Keratinocyte (primary cell): ENCODE data around the gene INPP5K. TPM values are rescaled to one million over a fixed set of nuclear protein-coding genes. Genes with fewer than 3 reads are reported as not detected.

Source experiments
- DNase-seq: peaks from one replicate; pipeline ENCODE4 v3.0.0-alpha.2; 2011; ENCODE audit warnings: low read depth, missing footprints, low spot score
- FAIRE-seq: peaks from 2 replicates; lab custom pipeline; 2011; peaks lifted over from hg19 to GRCh38; lab: Jason Lieb, UNC
- H2AFZ ChIP-seq: 2 replicates; pipeline ENCODE4 v1.6.0; 2012; ENCODE audit warnings: low read length, control low read depth, inconsistent platforms; ENCODE audit not compliant: control insufficient read depth
- H3K27ac ChIP-seq: 2 replicates; pipeline ENCODE4 v1.5.1; 2011; ENCODE audit warnings: low read length; ENCODE audit not compliant: control insufficient read depth, insufficient read depth
- H3K27me3 ChIP-seq: 3 replicates; pipeline ENCODE4 v1.6.0; 2011; ENCODE audit warnings: low read length; ENCODE audit not compliant: control insufficient read depth, insufficient read depth; ENCODE audit errors: extremely low read depth
- H3K36me3 ChIP-seq, 2 experiments: 2 replicates in 1 of 2; 3 replicates in 1 of 2; pipeline ENCODE4 v1.5.1; 2011; ENCODE audit warnings: low read length in 2 of 2, mild to moderate bottlenecking in 1 of 2; ENCODE audit not compliant: control insufficient read depth in 2 of 2, insufficient read depth in 2 of 2; ENCODE audit errors: extremely low read depth in 1 of 2
- H3K4me1 ChIP-seq: 3 replicates; pipeline ENCODE4 v1.5.1; 2011; ENCODE audit warnings: low read length; ENCODE audit not compliant: control insufficient read depth, insufficient read depth; ENCODE audit errors: extremely low read depth
- H3K4me2 ChIP-seq: 3 replicates; pipeline ENCODE4 v1.6.0; 2011; ENCODE audit warnings: low read depth, low read length; ENCODE audit not compliant: control insufficient read depth, insufficient read depth; ENCODE audit errors: extremely low read depth
- H3K4me3 ChIP-seq, 3 experiments: fragments of 200-600 bp in 1 of 3; sonication (generic) in 1 of 3; 2 replicates in 2 of 3; 3 replicates in 1 of 3; pipeline ENCODE4 v1.5.1; 2011 to 2016; ENCODE audit warnings: low read length in 3 of 3, mild to moderate bottlenecking in 3 of 3, control low read depth in 2 of 3, inconsistent platforms in 1 of 3, low read depth in 1 of 3, mixed read lengths in 1 of 3, mixed run types in 1 of 3, moderate library complexity in 1 of 3; ENCODE audit not compliant: control insufficient read depth in 2 of 3, insufficient read depth in 2 of 3; ENCODE audit errors: extremely low read depth in 1 of 3
- H3K79me2 ChIP-seq: 2 replicates; pipeline ENCODE4 v1.6.0; 2012; ENCODE audit warnings: low read length; ENCODE audit not compliant: control insufficient read depth, insufficient read depth
- H3K9ac ChIP-seq: 3 replicates; pipeline ENCODE4 v1.6.0; 2011; ENCODE audit warnings: low read length; ENCODE audit not compliant: control insufficient read depth, insufficient read depth; ENCODE audit errors: extremely low read depth
- H3K9me1 ChIP-seq: 3 replicates; pipeline ENCODE4 v1.6.0; 2011; ENCODE audit warnings: low read length; ENCODE audit not compliant: control insufficient read depth, insufficient read depth; ENCODE audit errors: extremely low read depth
- H3K9me3 ChIP-seq: 2 replicates; pipeline ENCODE4 v1.5.1; 2012; ENCODE audit warnings: low read depth, low read length; ENCODE audit not compliant: control insufficient read depth
- H4K20me1 ChIP-seq: 3 replicates; pipeline ENCODE4 v1.6.0; 2011; ENCODE audit warnings: low read length; ENCODE audit not compliant: control insufficient read depth, insufficient read depth; ENCODE audit errors: extremely low read depth
- CTCF ChIP-seq, 3 experiments: IDR thresholded peaks in 1 of 3; conservative IDR thresholded peaks in 1 of 3; optimal IDR thresholded peaks in 1 of 3; 2 replicates in 2 of 3; 3 replicates in 1 of 3; pipeline versions ENCODE3 to v1.5.1; 2011; ENCODE audit warnings: low read length in 3 of 3, mild to moderate bottlenecking in 3 of 3, moderate library complexity in 2 of 3, control low read depth in 1 of 3, inconsistent platforms in 1 of 3; ENCODE audit not compliant: insufficient read depth in 2 of 3; ENCODE audit errors: extremely low read depth in 1 of 3
- EZH2 ChIP-seq: IDR thresholded peaks from one replicate; pipeline ENCODE4 v1.6.1; 2012; ENCODE audit warnings: inconsistent platforms, mild to moderate bottlenecking, low read length, moderate library complexity
- dilution Hi-C: fragments of 300-500 bp; cut with MboI; formaldehyde crosslinking; loops from one replicate; pipeline ENCODE4 v1.7.0; 2020; ENCODE audit warnings: low sequenced_read_pairs; ENCODE audit not compliant: extremely low pct_ligation_motif_present
- polyA plus RNA-seq, 5 experiments: library from polyadenylated mRNA; depleted of rRNA in 3 of 5; stranded (reverse) in 3 of 5; stranded (forward) in 1 of 5; unstranded in 1 of 5; fragments of >200 nt; gene quantifications; 1 replicate in 1 of 5; 2 replicates in 3 of 5; 3 replicates in 1 of 5; pipeline versions ENCODE4 v1.2.1 to v1.2.3, GENCODE V29; 2011 to 2012; ENCODE audit warnings: missing spikeins in 2 of 5, low read depth in 1 of 5, low replicate concordance in 1 of 5

The INPP5K gene
- polyA plus RNA-seq, 1 donor (not counting 4 experiments of a cell fraction or from before 2014, with no cell fraction given), result 23.0 TPM

- Histone ChIP-seq H2AFZ (no peak overlapping the region), H3K4me1 (no peaks in the 10 kb centered on the region), H3K79me2 (no peaks in the 10 kb centered on the region), H3K9ac (no peak overlapping the region), H3K4me3 (no peak overlapping the region), H3K36me3 (peaks cover 40 to 43% of the 10 kb centered on the region in 2 experiments), H4K20me1 (no peaks in the 10 kb centered on the region), H3K4me2 (no peak overlapping the region), H3K9me3 (no peaks in the 10 kb centered on the region), H3K9me1 (no peaks in the 10 kb centered on the region), H3K27me3 (no peaks in the 10 kb centered on the region), H3K27ac (no peak overlapping the region)
- dilution Hi-C loops, result no loop called here
- no peak for FAIRE-seq
- no peak for DNase-seq
- no peak for TF ChIP-seq EZH2
- TF ChIP-seq CTCF (optimal IDR thresholded peaks at IDR 0.05 in 1 of 3, IDR thresholded peaks at IDR 0.05 in 1 of 3, conservative IDR thresholded peaks at IDR 0.05 in 1 of 3; ENCODE audit: extremely low read depth in 1 of 3, insufficient read depth in 2 of 3, low read length in 3 of 3), result no peak
Measured at GRCh38 chr17:1473170-1473569, 43.2 kb downstream of the INPP5K start.

- DNase-seq (no peak), FAIRE-seq (no peak)
- no peaks in the 10 kb centered on the region for H3K9me1 ChIP-seq
- H3K27ac ChIP-seq, result no peak overlapping the region
- H3K4me2 ChIP-seq, result no peak overlapping the region
- H3K9me3 ChIP-seq, result no peaks in the 10 kb centered on the region
- H3K36me3 ChIP-seq, result peaks cover 38 to 41% of the 10 kb centered on the region in 2 experiments
- H3K9ac ChIP-seq, result no peak overlapping the region
- no peak overlapping the region for H3K4me3 ChIP-seq
- dilution Hi-C loops, result no loop called here
- TF ChIP-seq EZH2 (no peak), CTCF (optimal IDR thresholded peaks at IDR 0.05 in 1 of 3, IDR thresholded peaks at IDR 0.05 in 1 of 3, conservative IDR thresholded peaks at IDR 0.05 in 1 of 3; ENCODE audit: extremely low read depth in 1 of 3, insufficient read depth in 2 of 3, low read length in 3 of 3) (no peak)
- H3K79me2 ChIP-seq, result no peaks in the 10 kb centered on the region
- no peaks in the 10 kb centered on the region for H3K4me1 ChIP-seq
- H2AFZ ChIP-seq, result no peak overlapping the region
- no peaks in the 10 kb centered on the region for H3K27me3 ChIP-seq
- H4K20me1 ChIP-seq, result no peaks in the 10 kb centered on the region
Measured at GRCh38 chr17:1471911-1472821, 44.2 kb downstream of the INPP5K start.
